Measurements from ENCODE around the gene ELL2.
A peak's percentile ranks its signal among the peaks of the same experiment; 100 is the strongest.
"Not testable (repeated sequence)": the region's sequence is repeated elsewhere in the genome, so short reads cannot be mapped to it uniquely, and the experiment has no call there.

ELL2 gene

GRCh38 chr5:95864944-95865504 is 96.6 kb downstream of the ELL2 start:
- DNase-seq (ENCODE audit: insufficient read length, low spot score) = no peak
- FAIRE-seq = no peak

- FAIRE-seq (no peak), DNase-seq (ENCODE audit: insufficient read length, low spot score) (no peak)
These were observed 97.2 kb downstream of the ELL2 start for GRCh38 chr5:95864456-95864855.

GRCh38 chr5:95863383-95863757 is 98.3 kb downstream of the ELL2 start:
- DNase-seq (ENCODE audit: insufficient read length, low spot score) (no peak), FAIRE-seq (no peak)

GRCh38 chr5:95862671-95863382 is 98.8 kb downstream of the ELL2 start:
- FAIRE-seq (no peak), DNase-seq (ENCODE audit: insufficient read length, low spot score) (no peak)

- no peak for DNase-seq (ENCODE audit: insufficient read length, low spot score)
These were observed 99.6 kb downstream of the ELL2 start for GRCh38 chr5:95861864-95862561.

GRCh38 chr5:95861221-95861863 is 100.3 kb downstream of the ELL2 start:
- DNase-seq (ENCODE audit: insufficient read length, low spot score) (no peak), FAIRE-seq (peak; percentile 52)

More at GRCh38 chr5:95861864-95862561, 99.6 kb downstream of the ELL2 start:
- FAIRE-seq = no peak

- no peak for FAIRE-seq
- DNase-seq (ENCODE audit: insufficient read length, low spot score) = no peak
These were observed 102.0 kb downstream of the ELL2 start for GRCh38 chr5:95859661-95860060.

- FAIRE-seq (peak; percentile 87), DNase-seq (ENCODE audit: insufficient read length, low spot score) (peak; percentile 90)
These were observed 102.7 kb downstream of the ELL2 start for GRCh38 chr5:95858661-95859595.

- DNase-seq (ENCODE audit: insufficient read length, low spot score) (no peak), FAIRE-seq (no peak)
These were observed 103.6 kb downstream of the ELL2 start for GRCh38 chr5:95858023-95858461.

- FAIRE-seq (no peak), DNase-seq (ENCODE audit: insufficient read length, low spot score) (no peak)
These were observed 104.3 kb downstream of the ELL2 start for GRCh38 chr5:95857185-95857945.

GRCh38 chr5:95856501-95856981 is 105.1 kb downstream of the ELL2 start:
- no peak for FAIRE-seq
- DNase-seq (ENCODE audit: insufficient read length, low spot score) = no peak

GRCh38 chr5:95853490-95853889 is 108.2 kb downstream of the ELL2 start:
- DNase-seq (ENCODE audit: insufficient read length, low spot score) = no peak
- FAIRE-seq = no peak

- DNase-seq (ENCODE audit: insufficient read length, low spot score) (no peak), FAIRE-seq (no peak)
These were observed 109.1 kb downstream of the ELL2 start for GRCh38 chr5:95852567-95852966.

- not testable (repeated sequence) for FAIRE-seq; DNase-seq (ENCODE audit: insufficient read length, low spot score)
These were observed 110.5 kb downstream of the ELL2 start for GRCh38 chr5:95851141-95851540.

GRCh38 chr5:95850391-95850894 is 111.2 kb downstream of the ELL2 start:
- FAIRE-seq = no peak
- DNase-seq (ENCODE audit: insufficient read length, low spot score) = no peak

- DNase-seq (ENCODE audit: insufficient read length, low spot score) (no peak), FAIRE-seq (no peak)
These were observed 113.0 kb downstream of the ELL2 start for GRCh38 chr5:95848701-95849100.

GRCh38 chr5:95847261-95847592 is 114.4 kb downstream of the ELL2 start:
- no peak for DNase-seq (ENCODE audit: insufficient read length, low spot score)
- no peak for FAIRE-seq

GRCh38 chr5:95846554-95847260 is 114.9 kb downstream of the ELL2 start:
- peak; percentile 73 for DNase-seq (ENCODE audit: insufficient read length, low spot score)
- peak; percentile 82 for FAIRE-seq

GRCh38 chr5:95845391-95845790 is 116.3 kb downstream of the ELL2 start:
- DNase-seq (ENCODE audit: insufficient read length, low spot score) (no peak), FAIRE-seq (no peak)

All from GM19239 (cell line).